ENCODE data around the gene CHST9. TPM values are rescaled to one million over a fixed set of nuclear protein-coding genes. Genes with fewer than 3 reads are reported as not detected.

The CHST9 gene
- total and polyA plus RNA-seq, 2 of the 4 experiments (the other 2 are of a cell fraction) = not detected

DNA sequence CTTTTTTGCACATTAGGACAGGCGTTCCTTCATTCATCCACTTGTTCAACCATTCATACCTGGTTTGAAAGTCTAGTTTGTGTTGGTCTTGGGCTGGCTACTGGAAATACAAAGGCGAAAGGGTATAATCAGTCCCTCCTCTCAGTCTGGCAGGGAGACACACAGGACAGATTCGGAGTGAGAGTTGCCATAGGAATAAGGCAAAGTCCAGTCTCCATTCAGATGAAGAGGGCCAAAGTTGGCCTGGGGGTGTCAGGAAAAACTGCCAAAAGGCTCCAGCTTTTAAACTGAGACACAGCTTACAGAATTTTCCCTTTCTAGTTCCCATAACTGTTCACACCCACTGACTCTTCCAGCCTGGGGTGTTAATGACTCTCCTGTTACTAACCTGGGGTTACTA lies 223.3 kb downstream of the CHST9 start:
- H3K9ac ChIP-seq (ENCODE audit: low read depth, low read length) = no peak overlapping the region
- H3K23ac ChIP-seq (ENCODE audit: low read depth, low read length) = no peak overlapping the region
- ATAC-seq (ENCODE audit: low read depth) (no peak), DNase-seq (no peak)
- no peaks in the 10 kb centered on the region for H3K9me3 ChIP-seq (ENCODE audit: control insufficient read depth, insufficient read depth, low read length)
- H3K27me3 ChIP-seq (ENCODE audit: control insufficient read depth, insufficient read depth, low read length) = no peaks in the 10 kb centered on the region
- no peak overlapping the region for H3K27ac ChIP-seq (ENCODE audit: insufficient read depth, low read length)
- no peak overlapping the region for H3K4ac ChIP-seq (ENCODE audit: low read depth, low read length)
- no peaks in the 10 kb centered on the region for H4K20me1 ChIP-seq (ENCODE audit: insufficient read depth, low read length)
- H4K5ac ChIP-seq (ENCODE audit: low read depth, low read length) = no peak overlapping the region
- H4K8ac ChIP-seq (ENCODE audit: low read depth in 2 of 2, low read length in 2 of 2) = no peak overlapping the region
- TF ChIP-seq RFX5 (IDR thresholded peaks at IDR 0.05; ENCODE audit: low read depth, low read length) (no peak), NFE2L2 (IDR thresholded peaks at IDR 0.05; ENCODE audit: low read depth, low read length) (no peak), CHD1 (IDR thresholded peaks at IDR 0.05; ENCODE audit: low read depth, low read length) (no peak), RCOR1 (IDR thresholded peaks at IDR 0.05; ENCODE audit: insufficient replicate concordance, low read length) (no peak), BHLHE40 (IDR thresholded peaks at IDR 0.05; ENCODE audit: low read depth, low read length) (no peak), FOS (IDR thresholded peaks at IDR 0.05; ENCODE audit: low read depth, low read length) (no peak)
- TF ChIP-seq, protein P1, sequence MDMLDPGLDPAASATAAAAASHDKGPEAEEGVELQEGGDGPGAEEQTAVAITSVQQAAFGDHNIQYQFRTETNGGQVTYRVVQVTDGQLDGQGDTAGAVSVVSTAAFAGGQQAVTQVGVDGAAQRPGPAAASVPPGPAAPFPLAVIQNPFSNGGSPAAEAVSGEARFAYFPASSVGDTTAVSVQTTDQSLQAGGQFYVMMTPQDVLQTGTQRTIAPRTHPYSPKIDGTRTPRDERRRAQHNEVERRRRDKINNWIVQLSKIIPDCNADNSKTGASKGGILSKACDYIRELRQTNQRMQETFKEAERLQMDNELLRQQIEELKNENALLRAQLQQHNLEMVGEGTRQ (IDR thresholded peaks at IDR 0.05; ENCODE audit: low read depth, low read length) = no peak
- H3K56ac ChIP-seq (ENCODE audit: extremely low read depth, insufficient read depth, low read length) = no peak overlapping the region
- 69% methylated on average over 2 of the region's 3 CpGs; no CpG with 5 or more reads in 1 of the 2 experiments for WGBS, 2 experiments (ENCODE audit: extremely low coverage in 2 of 2, insufficient read length in 1 of 2)
- no peak overlapping the region for H3K18ac ChIP-seq (ENCODE audit: low read depth, low read length)
- no peak overlapping the region for H2AK5ac ChIP-seq (ENCODE audit: low read depth, low read length)
- no peaks in the 10 kb centered on the region for H3K4me1 ChIP-seq (ENCODE audit: control insufficient read depth, insufficient read depth, low read length)
- dilution Hi-C loops (cut with HindIII; ENCODE audit: low sequenced_read_pairs, unreplicated experiment) = no loop called here
- no peak overlapping the region for H4K91ac ChIP-seq (ENCODE audit: insufficient read depth, low read depth, low read length)
- no peak overlapping the region for H3K4me3 ChIP-seq (ENCODE audit: insufficient read depth, low read depth, low read length)
- H3K36me3 ChIP-seq (ENCODE audit: control insufficient read depth, insufficient read depth, low read length) = no peaks in the 10 kb centered on the region
- BruUV-seq (replicated peaks) = no TSS peak
- no peak overlapping the region for H2BK20ac ChIP-seq (ENCODE audit: low read depth, low read length)
- no peak overlapping the region for H3K4me2 ChIP-seq (ENCODE audit: low read depth, low read length)
- H2BK15ac ChIP-seq (ENCODE audit: low read depth, low read length) = no peak overlapping the region
- H3K79me1 ChIP-seq (ENCODE audit: low read depth in 1 of 2, low read length in 2 of 2) = no peaks in the 10 kb centered on the region
- H2AK9ac ChIP-seq (replicated peaks; ENCODE audit: low read depth, low read length, poor library complexity) = no peak overlapping the region
- CTCF ChIA-PET = no interaction called here
- H2BK5ac ChIP-seq (ENCODE audit: low read depth, low read length, poor library complexity, severe bottlenecking) = no peak overlapping the region
- no peak overlapping the region for H2BK120ac ChIP-seq (ENCODE audit: low read depth, low read length)
- H3K14ac ChIP-seq (replicated peaks; ENCODE audit: low read depth, low read length) = no peak overlapping the region
- H2AFZ ChIP-seq (replicated peaks; ENCODE audit: low read length, poor library complexity) = no peak overlapping the region
- intact Hi-C loops (cut with micrococcal nuclease) = no loop called here
- H3K9me1 ChIP-seq (ENCODE audit: insufficient read depth, low read length) = no peaks in the 10 kb centered on the region
- POLR2A ChIA-PET (ENCODE audit: unreplicated experiment) = no interaction called here
- in situ Hi-C loops (cut with MboI; ENCODE audit: low sequenced_read_pairs) = no loop called here

All from IMR-90 (cell line).